Activated T-cell treated with anti-CD3 and anti-CD28 coated beads for 24 hours (primary cell): ENCODE measurements around the gene THAP6.
"Not testable (repeated sequence)": the region's sequence is repeated elsewhere in the genome, so short reads cannot be mapped to it uniquely, and the experiment has no call there.

Experiments used
- DNase-seq: peaks from one replicate; pipeline ENCODE4 v3.0.0-alpha.2; 2020; ENCODE audit warnings: low read depth

Gene THAP6

DNA sequence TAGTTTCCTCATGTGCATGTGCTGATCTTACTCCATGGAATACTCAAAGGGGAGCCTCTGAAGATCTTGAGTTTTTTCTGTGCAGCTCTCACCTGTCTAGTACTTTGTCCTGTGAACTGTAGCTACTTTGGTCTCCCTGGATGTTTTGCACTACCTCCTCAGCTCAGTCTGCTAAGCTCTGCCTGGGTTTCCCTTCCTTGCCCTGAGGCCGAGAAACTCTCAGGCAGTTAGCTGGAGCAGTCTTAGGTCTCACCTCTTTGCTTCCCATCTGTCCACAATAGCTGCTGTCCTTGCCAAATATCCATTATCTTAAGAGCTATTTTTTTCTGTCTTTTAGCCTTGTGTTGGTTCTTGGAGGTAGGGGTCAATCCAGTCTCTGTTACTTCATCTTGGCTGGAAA, 11.6 kb downstream of the THAP6 start:
- DNase-seq, result no peak

DNA sequence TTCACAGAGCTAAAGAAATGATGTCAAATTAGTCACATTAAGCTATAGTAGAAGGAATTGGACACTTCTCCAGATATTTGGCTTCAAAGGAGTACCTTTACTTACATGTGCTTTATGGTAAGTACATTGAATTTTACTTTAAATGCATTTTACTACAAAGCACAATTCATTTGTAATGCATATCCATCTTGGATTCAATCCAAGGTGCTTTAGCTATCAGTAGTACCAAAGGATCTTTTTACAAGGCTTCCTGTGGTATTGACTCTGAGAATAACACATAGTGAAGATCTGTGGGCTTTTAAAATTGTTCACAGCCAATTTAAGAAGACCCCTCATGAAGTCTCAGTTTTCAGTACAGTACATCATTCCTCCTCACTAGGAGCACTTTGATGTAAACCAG, 13.2 kb downstream of the THAP6 start:
- no peak for DNase-seq

DNA sequence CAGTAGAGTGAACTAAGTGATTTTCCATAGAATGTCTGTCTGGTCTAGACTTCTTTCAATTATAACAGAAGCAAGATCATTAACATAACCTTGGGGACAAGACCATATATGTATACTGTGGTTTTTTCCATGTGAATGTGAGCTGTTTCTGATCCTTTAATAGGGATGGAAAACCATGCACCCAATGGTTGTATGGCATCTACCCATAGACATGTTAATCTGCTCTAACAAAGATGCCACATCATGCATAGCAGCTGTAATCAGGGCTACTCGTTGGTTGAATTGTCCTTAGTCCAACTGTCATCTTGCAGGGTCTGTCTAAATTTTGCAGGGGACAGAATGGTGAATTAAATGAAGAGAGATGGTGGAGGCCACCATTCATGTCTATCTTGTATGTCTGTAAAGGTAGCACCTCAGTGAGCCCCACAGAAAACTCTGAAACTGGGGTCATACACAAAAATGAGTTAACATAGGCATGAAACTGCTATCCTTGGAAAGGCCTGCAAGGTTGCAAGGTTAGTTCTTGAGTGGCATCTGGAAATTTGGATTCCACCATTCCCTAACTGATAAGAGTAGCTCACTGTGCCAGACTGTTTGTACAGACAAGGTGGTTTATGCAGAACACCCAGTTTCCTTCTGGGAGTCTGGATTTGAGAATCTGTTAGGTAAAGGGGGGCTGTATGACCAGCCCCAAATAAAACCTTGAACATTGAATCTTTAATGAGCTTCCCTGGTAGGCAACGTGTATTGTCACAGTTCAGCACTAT, 16.5 kb downstream of the THAP6 start:
- no peak for DNase-seq

DNA sequence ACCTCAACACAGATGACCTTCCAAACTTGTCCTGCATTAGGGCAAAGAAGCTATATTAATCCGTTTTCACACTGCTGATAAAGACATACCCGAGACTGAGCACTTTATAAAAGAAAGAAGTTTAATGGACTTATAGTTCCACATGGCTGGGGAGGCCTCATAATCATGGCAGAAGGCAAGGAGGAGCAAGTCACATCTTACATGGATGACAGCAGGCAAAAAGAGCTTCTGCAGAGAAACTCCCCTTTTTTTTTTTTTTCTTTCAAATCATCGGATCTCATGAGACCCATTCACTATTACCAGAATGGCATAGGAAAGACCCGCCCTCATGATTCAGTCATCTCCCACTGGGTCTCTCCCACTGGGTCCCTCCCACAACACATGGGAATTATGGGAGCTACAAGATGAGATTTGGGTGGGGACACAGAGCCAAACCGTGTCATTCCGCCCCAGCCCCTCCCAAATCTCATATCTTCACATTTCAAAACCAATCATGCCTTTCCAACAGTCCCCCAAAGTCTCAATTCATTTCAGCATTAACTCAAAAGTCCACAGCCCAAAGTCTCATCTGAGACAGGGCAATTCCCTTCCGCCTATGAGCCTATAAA, 17.4 kb downstream of the THAP6 start:
- DNase-seq, result not testable (repeated sequence)

DNA sequence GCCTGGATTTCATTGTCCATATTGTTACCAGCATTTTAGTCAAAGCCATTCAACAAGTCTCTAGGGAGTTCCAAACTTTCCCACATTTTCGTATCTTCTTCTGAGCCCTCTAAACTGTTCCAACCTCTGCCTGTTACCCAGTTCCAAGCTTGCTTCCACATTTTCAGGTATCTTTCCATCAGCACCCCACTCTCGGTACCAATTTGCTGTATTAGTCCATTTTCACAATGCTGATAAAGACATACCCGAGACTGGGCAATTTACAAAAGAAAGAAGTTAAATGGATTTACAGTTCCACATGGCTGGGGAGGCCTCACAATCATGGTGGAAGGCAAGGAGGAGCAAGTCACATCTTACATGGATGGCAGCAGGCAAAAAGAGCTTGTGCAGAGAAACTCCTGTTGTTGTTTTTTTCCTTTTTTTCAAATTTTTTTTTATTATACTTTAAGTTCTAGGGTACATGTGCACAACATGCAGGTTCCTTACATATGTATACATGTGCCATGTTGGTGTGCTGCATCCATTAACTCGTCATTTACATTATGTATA, 19.1 kb downstream of the THAP6 start:
- DNase-seq, result not testable (repeated sequence)

DNA sequence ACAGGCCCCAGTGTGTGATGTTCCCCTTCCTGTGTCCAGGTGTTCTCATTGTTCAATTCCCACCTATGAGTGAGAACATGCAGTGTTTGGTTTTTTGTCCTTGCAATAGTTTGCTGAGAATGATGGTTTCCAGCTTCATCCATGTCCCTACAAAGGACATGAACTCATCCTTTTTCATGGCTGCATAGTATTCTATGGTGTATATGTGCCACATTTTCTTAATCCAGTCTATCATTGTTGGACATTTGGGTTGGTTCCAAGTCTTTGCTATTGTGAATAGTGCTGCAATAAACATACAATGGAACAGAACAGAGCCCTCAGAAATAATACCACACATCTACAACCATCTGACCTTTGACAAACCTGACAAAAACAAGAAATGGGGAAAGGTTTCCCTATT, 19.7 kb downstream of the THAP6 start:
- not testable (repeated sequence) for DNase-seq

DNA sequence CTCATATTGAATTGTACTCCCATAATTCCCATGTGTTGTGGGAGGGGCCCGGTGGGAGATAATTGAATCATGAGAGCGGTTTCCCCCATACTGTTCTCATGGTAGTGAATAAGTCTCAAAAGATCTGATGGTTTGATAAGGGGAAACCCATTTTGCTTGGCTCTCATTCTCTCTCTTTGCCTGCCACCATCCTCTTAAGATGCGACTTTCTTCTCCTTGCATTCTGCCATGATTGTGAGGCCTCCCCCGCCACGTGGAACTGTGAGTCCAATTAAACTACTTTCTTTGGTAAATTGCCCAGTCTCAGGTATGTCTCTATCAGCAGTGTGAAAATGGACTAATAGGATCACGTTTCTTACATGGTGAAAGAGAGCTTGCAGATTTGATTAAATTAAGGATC, 23.0 kb downstream of the THAP6 start:
- DNase-seq, result not testable (repeated sequence)

DNA sequence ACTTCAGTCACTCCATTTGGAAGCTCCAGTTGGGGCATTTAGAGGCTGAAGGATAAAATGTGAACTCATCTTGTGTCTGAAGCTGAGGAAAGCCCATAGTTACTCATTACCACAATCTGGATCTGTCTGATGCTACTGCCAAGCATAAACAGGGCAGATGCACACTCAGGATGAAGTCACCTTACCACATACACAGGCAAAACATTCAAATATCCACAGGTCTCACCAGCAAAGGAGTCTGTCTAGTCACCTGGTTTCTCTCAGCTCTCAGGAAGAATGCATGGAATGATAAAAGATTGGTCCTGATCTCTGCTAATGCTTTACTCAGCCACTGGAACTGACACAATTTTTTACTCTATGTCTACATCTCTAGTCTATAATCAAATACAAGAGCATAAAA, 28.6 kb downstream of the THAP6 start:
- no peak for DNase-seq

DNA sequence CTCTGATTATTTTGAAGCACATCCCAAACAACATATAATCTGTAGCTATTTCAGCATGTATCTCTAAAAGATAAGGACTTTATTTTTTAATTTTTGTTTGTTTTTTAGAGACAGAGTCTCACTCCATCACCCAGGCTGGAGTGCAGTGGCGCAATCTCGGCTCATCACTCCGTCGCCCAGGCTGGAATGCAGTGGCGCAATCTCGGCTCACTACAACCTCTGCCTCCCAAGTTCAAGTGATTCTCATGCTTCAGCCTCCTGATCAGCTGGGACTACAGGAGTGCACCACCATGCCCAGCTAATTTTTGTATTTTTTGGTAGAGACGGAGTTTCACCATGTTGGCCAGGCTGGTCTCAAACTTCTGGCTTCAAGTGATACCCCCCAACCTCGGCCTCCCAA, 29.9 kb downstream of the THAP6 start:
- DNase-seq, result not testable (repeated sequence)

DNA sequence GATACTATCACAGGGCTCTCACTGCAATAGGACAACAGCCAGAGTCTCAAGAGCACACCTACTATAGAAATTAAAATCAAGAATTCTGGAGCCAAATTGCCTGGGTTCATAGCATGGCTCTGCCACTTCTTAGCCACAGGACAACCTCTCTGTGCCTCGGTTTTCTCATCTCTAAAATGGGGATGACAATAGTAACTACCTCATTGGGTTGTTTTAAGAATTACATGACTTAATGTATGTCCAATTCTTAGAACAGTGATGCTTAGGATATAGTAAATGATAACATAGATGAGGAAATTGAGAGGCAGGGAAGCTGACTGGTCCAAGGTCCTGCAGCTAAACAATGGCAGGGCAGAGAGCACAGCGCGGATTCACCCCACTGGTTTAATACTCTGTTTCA, 30.6 kb downstream of the THAP6 start:
- DNase-seq, result no peak

DNA sequence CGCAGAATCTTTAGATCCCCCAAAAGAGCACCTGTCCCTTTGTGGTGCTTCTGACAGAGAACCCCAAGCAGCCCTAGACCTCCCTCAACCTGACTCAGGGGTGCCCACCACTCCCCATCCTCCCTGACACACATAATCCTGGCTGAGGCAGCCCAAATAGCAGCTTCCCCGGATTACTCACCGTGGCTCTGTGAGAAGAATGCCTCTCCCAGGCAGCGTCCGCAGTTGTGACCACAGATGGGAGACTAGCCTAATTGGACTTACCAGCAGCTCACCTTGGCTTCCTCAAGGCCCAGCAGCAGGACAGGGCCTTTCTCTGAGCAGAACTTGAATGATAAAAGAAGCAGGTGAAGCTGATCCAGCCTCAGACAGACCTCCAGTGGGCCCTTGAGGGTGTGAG, 31.3 kb downstream of the THAP6 start:
- DNase-seq, result no peak

DNA sequence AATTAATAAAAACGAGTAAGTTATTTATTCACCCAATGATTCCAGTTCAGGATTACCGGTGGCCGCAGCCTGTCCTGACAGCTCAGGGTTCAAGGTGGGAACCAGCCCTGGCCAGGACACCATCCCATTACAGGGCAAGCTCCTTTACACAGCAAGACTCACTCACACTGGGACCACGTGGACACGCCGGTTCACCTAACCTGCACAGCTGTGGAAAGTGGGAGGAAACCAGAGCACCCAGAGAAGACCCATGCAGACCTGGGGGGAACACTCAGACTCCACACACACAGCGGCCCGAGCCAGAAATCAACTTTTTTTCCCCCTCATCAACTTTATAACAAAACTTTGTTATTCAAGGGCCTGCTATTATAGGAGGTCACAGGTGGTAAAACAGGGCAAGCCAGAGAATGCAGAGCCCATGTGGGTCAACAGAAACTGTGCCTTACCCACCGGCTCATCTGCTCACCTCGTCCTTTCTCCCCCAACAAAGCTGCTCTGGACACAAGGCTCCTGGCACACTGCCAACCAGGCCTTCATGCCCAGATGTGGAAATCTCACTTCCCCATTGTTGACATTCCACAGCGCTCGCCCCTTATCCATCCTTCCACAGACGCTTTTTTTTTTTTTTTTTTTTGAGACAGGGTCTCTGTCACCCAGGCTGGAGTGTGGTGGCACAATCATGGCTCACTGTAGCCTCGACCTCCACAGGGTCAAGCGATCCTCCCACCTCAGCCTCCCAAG, 33.5 kb downstream of the THAP6 start:
- no peak for DNase-seq

DNA sequence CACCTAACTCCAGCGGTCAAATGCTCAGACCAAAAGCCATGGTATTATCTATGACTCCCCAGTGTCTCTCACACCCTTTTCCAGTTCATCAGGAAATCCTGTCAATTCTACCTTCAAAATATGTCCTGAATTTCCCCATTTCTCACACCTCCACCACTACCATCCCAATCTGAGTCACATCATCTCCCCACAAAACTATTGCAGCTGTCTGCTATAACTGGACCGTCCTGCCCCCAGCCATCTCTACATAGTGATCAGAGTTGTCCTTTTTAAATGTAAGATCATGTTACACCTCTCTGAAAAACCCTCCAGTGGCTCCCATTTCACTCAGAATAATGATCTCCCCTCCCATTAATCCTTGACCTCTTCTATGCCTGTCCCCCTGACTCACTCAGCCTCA, 34.7 kb downstream of the THAP6 start:
- DNase-seq, result no peak

DNA sequence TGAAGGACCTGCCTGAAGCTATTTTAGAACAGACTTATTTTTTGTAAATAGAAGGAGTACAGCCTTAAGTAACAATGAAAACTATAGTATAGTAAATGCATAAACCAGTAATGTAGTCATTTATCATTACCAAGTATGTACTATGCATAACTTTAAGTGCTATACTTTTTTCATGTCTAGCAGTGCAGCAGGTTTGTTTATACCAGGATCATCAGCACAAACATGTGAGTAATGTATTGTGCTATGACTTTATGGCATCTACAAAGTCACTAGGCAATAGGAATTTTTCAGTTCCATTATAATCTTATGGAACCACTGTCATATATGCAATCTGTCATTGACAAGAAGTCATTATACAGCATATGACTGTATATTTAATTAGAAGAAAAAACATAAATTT, 38.2 kb downstream of the THAP6 start:
- DNase-seq, result no peak

DNA sequence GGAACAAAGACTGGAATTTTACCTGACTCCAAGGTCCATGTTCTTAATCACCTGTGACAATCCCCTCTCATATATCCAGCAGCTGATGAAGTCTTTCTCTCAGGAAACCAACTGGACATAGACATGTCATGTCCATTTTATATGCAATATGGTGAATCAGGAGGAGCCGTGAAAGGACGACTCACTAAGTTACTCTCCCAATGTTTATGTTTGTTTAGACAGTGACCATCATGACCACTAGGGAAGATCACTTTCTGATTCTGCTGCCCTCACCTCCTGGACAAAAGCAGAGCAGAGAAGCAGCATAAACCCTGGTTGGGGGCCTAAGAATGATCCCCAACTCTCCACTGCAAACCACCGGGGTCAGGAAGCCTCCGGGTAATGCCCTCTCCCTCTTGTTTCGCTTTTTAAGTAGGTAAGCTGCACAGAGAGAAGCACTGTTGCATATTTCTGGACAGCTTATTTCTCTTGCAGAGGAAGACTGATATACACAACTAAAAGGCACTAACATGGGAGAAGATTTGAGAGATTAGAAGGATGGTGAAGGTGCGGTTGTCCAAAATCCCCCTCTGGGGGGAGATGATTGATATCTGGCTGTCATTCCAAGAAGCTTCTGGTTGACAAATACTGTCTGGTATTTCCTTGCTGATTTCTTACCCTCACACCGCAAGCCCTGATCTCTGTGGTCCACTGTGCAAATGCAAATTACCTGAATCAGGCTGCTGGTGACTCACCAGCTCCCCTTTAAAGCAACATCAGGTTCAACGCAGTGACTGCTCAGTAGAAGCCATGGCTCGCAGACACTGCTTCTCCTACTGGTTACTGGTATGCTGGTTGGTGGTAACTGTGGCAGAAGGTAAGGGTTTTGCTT, 41.3 kb downstream of the THAP6 start, which contains the start of gene ODAPH:
Gene ODAPH, plus strand, starts transcription at position 773 of the 871 bp plus-strand sequence. Its CDS starts 17 bp downstream, at position 790.
- peak; percentile 6 for DNase-seq

DNA sequence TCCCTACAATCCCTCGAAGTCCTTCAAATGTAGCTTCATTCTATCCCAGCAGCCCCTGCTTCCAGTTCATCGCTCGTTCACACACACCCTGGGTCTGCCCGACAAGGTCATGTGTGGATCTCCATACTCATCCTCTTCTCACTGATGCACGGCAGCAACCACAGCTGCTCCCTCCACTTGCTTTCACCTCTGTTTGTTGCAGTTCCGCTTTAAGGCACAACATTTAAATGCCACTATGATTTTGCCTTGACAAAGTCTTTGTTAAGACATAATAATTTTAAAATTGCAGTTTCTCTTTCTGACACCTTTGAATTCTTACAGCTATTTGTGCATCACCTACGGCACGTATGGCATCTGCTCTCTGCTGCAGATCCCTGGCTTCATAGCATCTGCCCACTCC, 43.4 kb downstream of the THAP6 start:
- DNase-seq, result no peak

DNA sequence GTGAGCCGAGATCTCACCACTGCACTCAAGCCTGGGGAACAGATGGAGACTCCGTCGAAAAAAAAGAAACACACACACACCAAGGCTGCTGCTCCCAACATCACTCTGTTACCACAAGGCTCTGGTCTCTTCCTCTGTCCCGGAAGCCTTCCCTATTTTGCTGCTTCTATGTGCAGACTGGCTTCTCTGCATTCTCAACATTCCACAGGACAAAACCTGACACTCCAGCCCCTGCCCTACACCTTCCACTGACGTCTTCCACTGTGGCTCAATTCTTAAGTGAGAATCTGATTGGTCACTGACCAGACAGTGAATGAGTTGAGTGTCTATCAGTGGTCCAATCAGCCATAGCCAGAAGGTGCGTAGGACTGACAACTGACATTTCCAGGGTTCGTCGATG, 47.5 kb downstream of the THAP6 start:
- no peak for DNase-seq

DNA sequence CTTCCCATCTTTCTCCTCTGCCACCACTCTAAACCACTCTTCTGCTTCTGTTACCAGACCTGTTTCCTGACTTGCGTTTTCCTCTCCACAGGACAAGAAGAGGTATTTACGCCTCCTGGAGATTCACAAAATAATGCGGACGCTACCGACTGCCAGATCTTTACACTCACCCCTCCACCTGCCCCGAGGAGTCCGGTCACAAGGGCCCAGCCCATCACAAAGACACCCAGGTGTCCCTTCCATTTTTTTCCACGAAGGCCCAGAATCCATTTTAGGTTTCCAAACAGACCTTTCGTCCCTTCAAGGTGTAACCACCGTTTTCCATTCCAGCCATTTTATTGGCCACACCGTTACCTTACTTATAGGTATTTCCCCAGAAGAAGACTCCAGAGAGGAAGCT, 49.8 kb downstream of the THAP6 start:
- no peak for DNase-seq

DNA sequence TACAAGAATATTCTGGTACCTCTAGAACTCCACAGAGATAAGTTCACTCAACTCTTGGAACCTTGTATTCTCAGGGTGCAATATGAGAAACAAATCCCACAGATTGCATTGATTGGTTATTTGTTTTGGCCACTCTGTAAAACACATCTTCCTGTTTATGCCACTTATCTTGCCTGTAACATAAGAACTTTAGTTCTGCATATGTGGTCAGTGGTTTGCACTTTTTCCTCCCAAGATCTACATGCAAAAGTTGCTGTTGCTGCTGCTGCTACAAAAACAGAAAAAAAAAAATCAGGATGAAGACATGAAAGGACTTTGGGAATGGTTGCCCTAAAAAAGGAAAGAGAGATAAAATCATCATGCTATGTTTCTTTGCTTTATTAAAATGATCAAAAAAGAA, 51.2 kb downstream of the THAP6 start:
- DNase-seq, result no peak

DNA sequence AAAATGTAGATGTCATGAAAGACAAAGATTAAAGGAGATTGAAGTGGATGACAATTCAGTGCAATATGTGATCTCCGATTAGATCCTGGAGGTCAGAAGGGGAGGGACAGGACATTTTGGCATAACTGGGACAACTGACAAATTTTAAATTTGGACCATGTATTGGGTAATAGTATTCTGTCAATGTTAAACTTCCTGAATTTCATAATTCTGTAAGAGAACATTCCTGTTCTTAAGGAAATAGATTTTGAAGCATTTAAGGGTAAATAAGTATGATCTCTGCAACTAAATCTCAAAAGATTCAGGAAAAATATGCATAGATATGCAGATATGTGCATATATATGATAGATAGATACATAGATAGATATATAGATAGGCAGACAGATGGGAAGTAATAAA, 52.6 kb downstream of the THAP6 start:
- no peak for DNase-seq

DNA sequence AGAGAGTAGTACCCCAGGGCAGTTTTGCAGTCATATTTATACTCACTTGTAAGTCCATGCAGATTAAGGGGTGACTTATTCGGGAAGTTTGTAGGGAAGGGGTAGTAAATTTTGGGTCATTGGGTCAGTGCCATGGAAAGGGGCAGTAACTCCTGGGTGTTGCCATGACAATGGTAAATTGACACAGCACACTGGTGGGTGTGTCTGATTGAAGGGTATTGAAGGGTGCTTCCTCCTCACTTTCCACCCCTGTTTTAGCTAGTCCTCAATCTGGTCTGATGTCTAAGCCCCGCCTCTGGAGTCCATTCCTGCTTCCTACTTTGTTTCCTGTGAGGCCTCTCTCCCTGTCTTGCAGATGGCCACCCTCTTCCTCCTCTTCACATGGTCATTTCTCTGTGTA, 53.5 kb downstream of the THAP6 start:
- no peak for DNase-seq
